SK-N-DZ (cell line): ENCODE data around the gene MT1E.
"Not testable (repeated sequence)": the region's sequence is repeated elsewhere in the genome, so short reads cannot be mapped to it uniquely, and the experiment has no call there.

Experiments used
- DNase-seq: peaks from one replicate; pipeline ENCODE4 v3.0.0-alpha.2; 2015; ENCODE audit warnings: low spot score

The MT1E gene

GRCh38 chr16:56671691-56672090 lies 46.1 kb downstream of the MT1E start:
- not testable (repeated sequence) for DNase-seq

DNA sequence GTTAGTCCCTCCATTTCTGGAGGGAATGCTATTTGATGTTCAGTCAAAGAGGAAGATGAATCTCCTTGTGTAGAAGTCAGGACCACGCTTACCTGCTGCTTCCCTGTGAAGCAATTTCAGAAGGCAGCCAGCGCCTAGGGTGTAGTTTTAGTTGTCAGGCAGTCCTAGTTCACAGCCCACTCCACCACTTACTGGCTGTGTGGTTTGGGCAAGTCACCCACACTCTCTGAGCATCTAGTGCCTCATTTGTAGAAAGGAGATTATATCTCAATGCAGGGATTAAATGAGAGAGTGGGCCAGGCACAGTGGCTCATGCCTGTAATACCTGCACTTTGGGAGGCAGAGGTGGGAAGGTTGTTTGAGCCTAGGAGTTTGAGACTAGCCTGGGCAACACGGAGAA lies 46.6 kb downstream of the MT1E start:
- not testable (repeated sequence) for DNase-seq

- no peak for DNase-seq
Observed at GRCh38 chr16:56672761-56673536, 47.4 kb downstream of the MT1E start.

GRCh38 chr16:56673921-56674320 lies 48.3 kb downstream of the MT1E start:
- peak; percentile 43 for DNase-seq

DNA sequence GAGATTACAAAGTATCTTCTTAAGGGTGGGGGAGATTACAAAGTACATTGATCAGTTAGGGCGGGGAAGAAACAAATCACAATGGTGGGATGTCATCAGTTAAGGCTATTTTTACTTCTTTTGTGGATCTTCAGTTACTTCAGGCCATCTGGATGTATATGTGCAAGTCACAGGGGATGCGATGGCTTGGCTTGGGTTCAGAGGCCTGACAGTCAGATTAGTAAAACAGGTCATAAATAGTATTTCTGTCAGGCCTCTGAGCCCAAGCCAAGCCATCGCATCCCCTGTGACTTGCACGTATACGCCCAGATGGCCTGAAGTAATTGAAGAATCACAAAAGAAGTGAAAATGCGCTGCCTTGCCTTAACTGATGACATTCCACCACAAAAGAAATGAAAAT lies 49.0 kb downstream of the MT1E start:
- not testable (repeated sequence) for DNase-seq

DNA sequence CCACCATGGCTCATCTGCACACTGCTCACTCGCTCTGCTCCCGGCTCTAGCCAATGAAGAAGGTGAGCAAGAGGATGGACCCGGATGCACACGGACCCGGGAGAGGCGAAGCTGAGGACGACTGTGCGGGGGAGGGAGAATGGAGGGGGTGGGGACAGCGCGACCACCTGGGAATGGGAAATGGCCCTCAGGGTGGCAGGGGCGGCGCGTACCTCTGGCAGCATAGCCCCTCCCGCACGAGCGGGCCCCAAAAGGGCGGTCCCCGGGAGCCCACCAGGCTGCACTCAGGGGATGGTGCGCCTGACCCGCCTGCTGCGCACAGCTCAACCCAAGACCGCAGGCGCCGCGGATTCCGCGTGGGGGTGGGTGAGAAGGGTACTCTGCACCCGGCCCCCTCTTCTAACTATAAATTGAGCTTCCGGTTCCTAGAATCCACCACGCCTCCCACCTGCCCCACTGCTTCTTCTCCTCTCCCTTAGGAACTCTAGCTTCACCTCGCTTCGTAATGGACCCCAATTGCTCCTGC lies 50.2 kb downstream of the MT1E start:
- no peak for DNase-seq
